Ishikawa (cell line): ENCODE measurements around the gene SKOR1.

Experiments used
- CEBPB ChIP-seq: IDR thresholded peaks from 2 replicates; pipeline ENCODE4 v1.6.1; 2012
- CREB1 ChIP-seq: IDR thresholded peaks from 2 replicates; pipeline ENCODE4 v1.6.1; 2012; ENCODE audit warnings: low read depth
- EGR1 ChIP-seq: IDR thresholded peaks from 2 replicates; pipeline ENCODE4 v1.6.1; 2012
- EP300 ChIP-seq: IDR thresholded peaks from 2 replicates; pipeline ENCODE4 v1.6.1; 2012; ENCODE audit warnings: borderline replicate concordance
- FOXM1 ChIP-seq: IDR thresholded peaks from 2 replicates; pipeline ENCODE4 v1.6.1; 2012; ENCODE audit warnings: low read depth, borderline replicate concordance
- MAX ChIP-seq: IDR thresholded peaks from 2 replicates; pipeline ENCODE4 v1.6.1; 2012
- NFIC ChIP-seq: IDR thresholded peaks from 2 replicates; pipeline ENCODE4 v1.6.1; 2012
- RAD21 ChIP-seq: IDR thresholded peaks from 2 replicates; pipeline ENCODE4 v1.6.1; 2012; ENCODE audit warnings: low read depth
- REST ChIP-seq: IDR thresholded peaks from 2 replicates; pipeline ENCODE4 v1.6.1; 2012; ENCODE audit warnings: low read depth, mild to moderate bottlenecking
- TAF1 ChIP-seq: IDR thresholded peaks from 2 replicates; pipeline ENCODE4 v1.6.1; 2012; ENCODE audit warnings: low read depth, mild to moderate bottlenecking
- TCF12 ChIP-seq: IDR thresholded peaks from 2 replicates; pipeline ENCODE4 v1.6.1; 2012; ENCODE audit warnings: low read depth
- TEAD4 ChIP-seq: IDR thresholded peaks from 2 replicates; pipeline ENCODE4 v1.6.1; 2012
- USF1 ChIP-seq: IDR thresholded peaks from 2 replicates; pipeline ENCODE4 v1.6.1; 2012
- YY1 ChIP-seq: IDR thresholded peaks from 2 replicates; pipeline ENCODE4 v1.6.1; 2012; ENCODE audit warnings: low read depth
- ZBTB7A ChIP-seq: IDR thresholded peaks from 2 replicates; pipeline ENCODE4 v1.6.1; 2012; ENCODE audit warnings: low read depth

The SKOR1 gene

GRCh38 chr15:67862750-67863441, 37.6 kb downstream of the SKOR1 start:
- TF ChIP-seq MAX (no peak), TCF12 (no peak), USF1 (no peak), FOXM1 (no peak), YY1 (no peak)

GRCh38 chr15:67863442-67863987, 38.2 kb downstream of the SKOR1 start:
- peak; percentile 86 for TF ChIP-seq MAX
- TF ChIP-seq ZBTB7A = no peak
- no peak for TF ChIP-seq YY1
- no peak for TF ChIP-seq FOXM1
- TF ChIP-seq CEBPB = no peak
- peak; percentile 85 for TF ChIP-seq RAD21
- peak; percentile 24; the same call in 1 of the 2 replicates for TF ChIP-seq TCF12
- peak; percentile 72; the same call in 1 of the 2 replicates for TF ChIP-seq EGR1

- TF ChIP-seq TEAD4 (peak; percentile 53; the same call in 1 of the 2 replicates), EGR1 (no peak)
Measured at GRCh38 chr15:67865331-67865730, 40.0 kb downstream of the SKOR1 start.

GRCh38 chr15:67865766-67866165, 40.5 kb downstream of the SKOR1 start:
- TF ChIP-seq EP300 (peak; percentile 84), ZBTB7A (no peak), TEAD4 (peak; percentile 66; the same call in 1 of the 2 replicates), TCF12 (peak; percentile 72), FOXM1 (peak; percentile 65), NFIC (peak; percentile 73)

GRCh38 chr15:67869701-67870100, 44.4 kb downstream of the SKOR1 start:
- TF ChIP-seq TCF12 = no peak
- TF ChIP-seq MAX = no peak
- TF ChIP-seq RAD21 = no peak
- no peak for TF ChIP-seq NFIC
- TF ChIP-seq EP300 = no peak
- no peak for TF ChIP-seq TEAD4
- TF ChIP-seq YY1 = no peak
- TF ChIP-seq FOXM1 = no peak
- no peak for TF ChIP-seq TAF1
- no peak for TF ChIP-seq EGR1
- no peak for TF ChIP-seq REST
- TF ChIP-seq CREB1 = no peak
- no peak for TF ChIP-seq CEBPB
- no peak for TF ChIP-seq ZBTB7A
- no peak for TF ChIP-seq USF1

GRCh38 chr15:67870868-67871408, 45.6 kb downstream of the SKOR1 start:
- TF ChIP-seq USF1 (no peak), RAD21 (no peak)

GRCh38 chr15:67873777-67874176, 48.5 kb downstream of the SKOR1 start:
- TF ChIP-seq CREB1 (no peak), REST (no peak)
